Left ventricle myocardium inferior (tissue), 1 donor: ENCODE measurements around the gene MAP3K5. TPM values are rescaled to one million over a fixed set of nuclear protein-coding genes. Genes with fewer than 3 reads are reported as not detected.

Experiments
- DNase-seq: peaks from one replicate; pipeline ENCODE4 v3.0.0-alpha.2; 2020
- H3K27ac ChIP-seq: fragments of 200-600 bp; replicated peaks from 2 replicates; pipeline ENCODE4 v1.8.0; 2021
- H3K27me3 ChIP-seq: fragments of 200-600 bp; 2 replicates; pipeline ENCODE4 v1.8.0; 2021; ENCODE audit warnings: low read depth
- H3K36me3 ChIP-seq: fragments of 200-600 bp; 2 replicates; pipeline ENCODE4 v1.8.0; 2021
- H3K4me1 ChIP-seq: fragments of 200-600 bp; 2 replicates; pipeline ENCODE4 v1.8.0; 2021
- H3K4me3 ChIP-seq: fragments of 200-600 bp; 2 replicates; pipeline ENCODE4 v1.8.0; 2021; ENCODE audit warnings: mild to moderate bottlenecking, moderate library complexity
- H3K9me3 ChIP-seq: fragments of 200-600 bp; replicated peaks from 2 replicates; pipeline ENCODE4 v1.8.0; 2021
- intact Hi-C: fragments of 100-400 bp; cut with micrococcal nuclease; formaldehyde crosslinking; loops from one replicate; pipeline ENCODE4 v1.11.0; 2022
- total RNA-seq: library from RNA; stranded (reverse); fragmentation: NEBNext Ultra II Directional; extraction: Animal tissue kit (Norgen Biotek cat#: 25700); gene quantifications from one replicate; pipeline ENCODE4 v1.2.1, GENCODE V29; 2021
- TF ChIP-seq, protein P1 (sequence below): fragments of 200-600 bp; IDR thresholded peaks from 2 replicates; pipeline ENCODE4 v1.8.0; 2021; ENCODE audit warnings: antibody characterized with exemption, mild to moderate bottlenecking, borderline replicate concordance
- donor health status: DM: no; HTN: yes; CAD: no; lungs with severe emphysema.

The MAP3K5 gene
- total RNA-seq, 1 donor from 2014 or later = 44.1 TPM

- Histone ChIP-seq H3K27me3 (no peaks in the 10 kb centered on the region), H3K4me1 (peaks cover 15% of the 10 kb centered on the region), H3K27ac (no peak overlapping the region), H3K9me3 (peaks cover 10% of the 10 kb centered on the region), H3K36me3 (no peaks in the 10 kb centered on the region), H3K4me3 (no peak overlapping the region)
- TF ChIP-seq, protein P1, sequence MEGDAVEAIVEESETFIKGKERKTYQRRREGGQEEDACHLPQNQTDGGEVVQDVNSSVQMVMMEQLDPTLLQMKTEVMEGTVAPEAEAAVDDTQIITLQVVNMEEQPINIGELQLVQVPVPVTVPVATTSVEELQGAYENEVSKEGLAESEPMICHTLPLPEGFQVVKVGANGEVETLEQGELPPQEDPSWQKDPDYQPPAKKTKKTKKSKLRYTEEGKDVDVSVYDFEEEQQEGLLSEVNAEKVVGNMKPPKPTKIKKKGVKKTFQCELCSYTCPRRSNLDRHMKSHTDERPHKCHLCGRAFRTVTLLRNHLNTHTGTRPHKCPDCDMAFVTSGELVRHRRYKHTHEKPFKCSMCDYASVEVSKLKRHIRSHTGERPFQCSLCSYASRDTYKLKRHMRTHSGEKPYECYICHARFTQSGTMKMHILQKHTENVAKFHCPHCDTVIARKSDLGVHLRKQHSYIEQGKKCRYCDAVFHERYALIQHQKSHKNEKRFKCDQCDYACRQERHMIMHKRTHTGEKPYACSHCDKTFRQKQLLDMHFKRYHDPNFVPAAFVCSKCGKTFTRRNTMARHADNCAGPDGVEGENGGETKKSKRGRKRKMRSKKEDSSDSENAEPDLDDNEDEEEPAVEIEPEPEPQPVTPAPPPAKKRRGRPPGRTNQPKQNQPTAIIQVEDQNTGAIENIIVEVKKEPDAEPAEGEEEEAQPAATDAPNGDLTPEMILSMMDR = no peak
- intact Hi-C loops = no loop called here
- DNase-seq = no peak
These were observed 67.2 kb downstream of the MAP3K5 start for GRCh38 chr6:136725124-136725523.

DNA sequence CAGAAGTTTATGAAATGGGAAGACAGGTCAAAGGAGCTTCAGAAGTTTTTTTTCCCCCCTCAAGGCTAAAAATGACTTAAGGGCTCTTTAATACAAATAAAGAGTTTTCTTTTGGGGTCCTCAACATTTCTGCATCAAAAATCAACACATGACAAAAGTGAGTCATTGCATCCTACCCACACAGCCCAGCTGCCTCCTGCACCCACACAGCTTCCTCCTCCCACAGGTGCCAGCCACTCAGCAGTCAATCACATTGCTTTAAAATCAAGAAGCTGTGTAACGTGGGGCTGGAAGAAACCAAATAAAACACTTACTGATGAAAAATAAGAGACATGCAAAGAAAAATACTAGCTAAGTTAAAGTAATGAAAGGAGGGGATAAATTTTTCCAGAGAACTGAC, 68.5 kb downstream of the MAP3K5 start:
- Histone ChIP-seq H3K27me3 (no peaks in the 10 kb centered on the region), H3K9me3 (peaks cover 10% of the 10 kb centered on the region), H3K4me1 (peaks cover 12% of the 10 kb centered on the region), H3K36me3 (no peaks in the 10 kb centered on the region), H3K4me3 (no peak overlapping the region), H3K27ac (no peak overlapping the region)
- intact Hi-C loops = no loop called here
- TF ChIP-seq, protein P1 = no peak
- no peak for DNase-seq

- H3K27me3 ChIP-seq = no peaks in the 10 kb centered on the region
- peaks cover 30% of the 10 kb centered on the region for H3K4me1 ChIP-seq
- no peak for DNase-seq
- H3K9me3 ChIP-seq = peaks cover 10% of the 10 kb centered on the region
- TF ChIP-seq, protein P1 = no peak
- intact Hi-C loops = no loop called here
- H3K27ac ChIP-seq = no peak overlapping the region
- H3K4me3 ChIP-seq = no peak overlapping the region
- no peaks in the 10 kb centered on the region for H3K36me3 ChIP-seq
These were observed 70.8 kb downstream of the MAP3K5 start for GRCh38 chr6:136721467-136721866.

GRCh38 chr6:136720045-136720770, 72.1 kb downstream of the MAP3K5 start:
- Histone ChIP-seq H3K27ac (peak overlapping the region; percentile 79), H3K27me3 (no peaks in the 10 kb centered on the region), H3K36me3 (no peaks in the 10 kb centered on the region), H3K4me1 (peaks cover 35% of the 10 kb centered on the region), H3K4me3 (no peak overlapping the region), H3K9me3 (peaks cover 10% of the 10 kb centered on the region)
- TF ChIP-seq, protein P1 = no peak
- intact Hi-C loops = no loop called here
- DNase-seq = no peak

DNA sequence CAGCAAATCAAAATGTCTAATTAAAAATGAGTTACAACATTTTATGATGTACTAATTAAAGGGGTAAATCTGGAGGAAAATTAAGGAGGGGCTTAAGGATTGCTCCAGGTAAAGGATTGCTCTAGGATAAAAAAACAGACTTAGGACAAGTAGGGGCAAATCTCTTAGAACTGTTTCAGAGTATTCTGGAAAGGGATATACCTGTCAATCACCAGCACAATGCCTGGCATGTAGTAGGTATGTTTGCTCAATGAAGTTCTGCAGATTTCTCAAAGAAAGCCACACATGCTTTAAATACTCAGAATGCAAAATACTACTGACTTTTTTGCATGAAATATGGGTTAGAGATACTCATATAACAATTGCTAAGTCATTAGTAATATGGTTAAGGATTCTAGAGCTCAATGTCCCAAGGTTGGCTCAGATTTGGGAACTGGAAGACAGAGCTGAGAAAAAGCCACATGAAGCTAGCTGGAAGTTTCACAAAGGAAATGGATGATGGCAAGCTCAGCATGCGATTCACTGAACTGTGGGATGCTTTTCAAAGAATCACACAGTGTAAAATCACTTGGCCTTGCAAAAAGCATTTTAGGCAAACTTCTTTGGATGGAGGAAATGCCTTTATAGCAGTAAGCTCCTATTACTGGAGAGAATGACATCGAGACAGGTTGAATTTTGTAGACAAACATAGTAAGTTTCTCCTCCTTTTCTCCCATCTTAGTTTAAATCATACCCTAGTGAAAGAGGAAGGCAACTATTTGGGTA, 72.8 kb downstream of the MAP3K5 start:
- Histone ChIP-seq H3K4me1 (peaks cover 35% of the 10 kb centered on the region), H3K27ac (peak overlapping the region; percentile 79)
- intact Hi-C loops = no loop called here

More for the DNA sequence above, 72.8 kb downstream of the MAP3K5 start:
- Histone ChIP-seq H3K36me3 (no peaks in the 10 kb centered on the region), H3K4me3 (no peak overlapping the region), H3K27me3 (no peaks in the 10 kb centered on the region), H3K9me3 (peaks cover 10% of the 10 kb centered on the region)
- DNase-seq = no peak
- TF ChIP-seq, protein P1 = no peak
